OCI-LY7 (cell line): Measurements from ENCODE around the gene EMP1. TPM values are rescaled to one million over a fixed set of nuclear protein-coding genes. Genes with fewer than 3 reads are reported as not detected.

Experiments
- BruUV-seq: library from RNA; stranded (reverse); fragments of 400-500 nt; replicated peaks from 2 replicates; lab custom pipeline; 2021; lab: Mats Ljungman, UMichigan
- CTCF ChIA-PET: fragments of 300-600 bp; sonication (Branson Sonifier 250); formaldehyde crosslinking; loops from one replicate; lab custom pipeline; 2022; ENCODE audit warnings: antibody characterized with exemption; ENCODE audit not compliant: unreplicated experiment; lab: Charles Lee
- POLR2A ChIA-PET: fragments of 300-600 bp; sonication (Branson Sonifier 250); formaldehyde crosslinking; loops from one replicate; lab custom pipeline; 2022; ENCODE audit warnings: antibody characterized with exemption; lab: Charles Lee
- DNase-seq: peaks from one replicate; pipeline ENCODE4 v3.0.0-alpha.2; 2015; ENCODE audit warnings: low spot score
- H2AFZ ChIP-seq: fragments of 200-600 bp; sonication (generic), shearing (Covaris generic); 2 replicates; pipeline ENCODE4 v1.6.1; 2014; ENCODE audit warnings: mild to moderate bottlenecking, antibody characterized with exemption, low read length, moderate library complexity
- H3K27ac ChIP-seq: fragments of 200-600 bp; sonication (generic); 2 replicates; pipeline ENCODE4 v1.5.1; 2014; ENCODE audit warnings: mixed run types, low read depth, mild to moderate bottlenecking, moderate library complexity, low read length, inconsistent platforms; ENCODE audit not compliant: poor library complexity, severe bottlenecking
- H3K36me3 ChIP-seq: fragments of 200-600 bp; sonication (generic); 2 replicates; pipeline ENCODE4 v1.6.1; 2014; ENCODE audit warnings: mild to moderate bottlenecking, antibody characterized with exemption, low read length, moderate library complexity, mixed read lengths; ENCODE audit not compliant: insufficient read depth
- H3K4me1 ChIP-seq: fragments of 200-600 bp; sonication (generic); 2 replicates; pipeline ENCODE4 v1.5.1; 2014; ENCODE audit warnings: mild to moderate bottlenecking, low read length; ENCODE audit not compliant: insufficient read depth, poor library complexity, severe bottlenecking
- H3K4me2 ChIP-seq: fragments of 200-600 bp; sonication (generic); 2 replicates; pipeline ENCODE4 v1.6.1; 2014; ENCODE audit warnings: mild to moderate bottlenecking, low read length
- H3K4me3 ChIP-seq: fragments of 200-600 bp; sonication (generic); 2 replicates; pipeline ENCODE4 v1.5.1; 2014; ENCODE audit warnings: mild to moderate bottlenecking, low read depth, low read length; ENCODE audit not compliant: poor library complexity, severe bottlenecking
- H3K79me2 ChIP-seq: fragments of 200-600 bp; sonication (generic); 2 replicates; pipeline ENCODE4 v1.6.1; 2016; ENCODE audit warnings: low read depth, mild to moderate bottlenecking, low read length, moderate library complexity, mixed read lengths; ENCODE audit not compliant: insufficient read depth
- H3K9me2 ChIP-seq: fragments of 200-600 bp; sonication (generic); 2 replicates; pipeline ENCODE4 v1.6.1; 2016; ENCODE audit warnings: mild to moderate bottlenecking, low read length, mixed read lengths; ENCODE audit not compliant: insufficient read depth
- H3K9me3 ChIP-seq: fragments of 200-600 bp; sonication (generic); 2 replicates; pipeline ENCODE4 v1.6.1; 2014; ENCODE audit warnings: mild to moderate bottlenecking, mixed run types, low read length, mixed read lengths
- H4K20me1 ChIP-seq: fragments of 200-600 bp; sonication (generic); 2 replicates; pipeline ENCODE4 v1.6.1; 2014; ENCODE audit warnings: mild to moderate bottlenecking, antibody characterized with exemption, low read length, moderate library complexity, mixed read lengths; ENCODE audit not compliant: insufficient read depth
- EZH2phosphoT487 ChIP-seq: fragments of 200-600 bp; sonication (generic); IDR thresholded peaks from 2 replicates; pipeline ENCODE4 v1.6.1; 2018; ENCODE audit warnings: low read depth, borderline replicate concordance, mild to moderate bottlenecking, mixed run types, antibody characterized with exemption, low read length, moderate library complexity, mixed read lengths
- intact Hi-C: fragments of 100-400 bp; cut with micrococcal nuclease; formaldehyde crosslinking; loops from one replicate; pipeline ENCODE4 v1.10.0; 2022; ENCODE audit not compliant: unreplicated experiment
- total RNA-seq, 2 experiments: library from RNA; depleted of rRNA in 1 of 2; stranded (reverse); fragments of >200 nt in 1 of 2; shearing (Covaris generic) in 1 of 2; gene quantifications; 2 replicates each; pipeline ENCODE4 v1.2.3, GENCODE V29; 2014 to 2022
- TF ChIP-seq, protein P1 (sequence below): fragments of 200-600 bp; sonication (generic); conservative IDR thresholded peaks from 2 replicates; pipeline ENCODE4 v1.5.1; 2014; ENCODE audit warnings: mild to moderate bottlenecking, antibody characterized with exemption, low read length, moderate library complexity, mixed read lengths

EMP1 gene
- total RNA-seq, 2 experiments from 2014 or later: 0.40 TPM; not detected in 1

DNA sequence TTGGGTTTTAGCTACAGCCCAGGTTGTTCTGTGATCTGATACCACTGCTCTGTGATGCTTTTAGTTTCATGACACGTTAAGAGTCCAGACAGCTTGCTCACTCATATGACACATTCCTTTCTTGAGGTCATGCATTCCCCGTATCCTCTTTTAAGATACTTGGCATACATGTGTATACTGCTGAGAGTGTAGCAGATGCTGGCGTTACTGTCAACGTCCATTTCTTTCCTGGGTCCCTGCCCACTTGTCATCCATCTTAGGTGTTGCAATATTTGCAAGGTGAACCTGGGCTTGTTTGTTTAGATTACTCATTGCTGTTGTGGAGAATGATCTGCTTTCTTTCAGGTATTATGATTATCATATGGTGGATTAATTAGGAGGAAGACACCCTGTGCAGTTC lies 9.1 kb upstream of the EMP1 start:
- H3K4me2 ChIP-seq: no peak overlapping the region
- H3K4me3 ChIP-seq: no peak overlapping the region
- H4K20me1 ChIP-seq: no peaks in the 10 kb centered on the region
- no TSS peak for BruUV-seq
- CTCF ChIA-PET: no interaction called here
- H3K79me2 ChIP-seq: no peaks in the 10 kb centered on the region
- H3K27ac ChIP-seq: no peak overlapping the region
- H2AFZ ChIP-seq: no peak overlapping the region
- intact Hi-C loops: no loop called here
- no peaks in the 10 kb centered on the region for H3K4me1 ChIP-seq
- no peaks in the 10 kb centered on the region for H3K9me2 ChIP-seq
- no peak for DNase-seq
- POLR2A ChIA-PET: interaction anchor here (0.6 kb wide), 1 partner anchor 179 kb away, joined by 4 read pairs; no protein-coding TSS in a partner anchor
- TF ChIP-seq, protein P1, sequence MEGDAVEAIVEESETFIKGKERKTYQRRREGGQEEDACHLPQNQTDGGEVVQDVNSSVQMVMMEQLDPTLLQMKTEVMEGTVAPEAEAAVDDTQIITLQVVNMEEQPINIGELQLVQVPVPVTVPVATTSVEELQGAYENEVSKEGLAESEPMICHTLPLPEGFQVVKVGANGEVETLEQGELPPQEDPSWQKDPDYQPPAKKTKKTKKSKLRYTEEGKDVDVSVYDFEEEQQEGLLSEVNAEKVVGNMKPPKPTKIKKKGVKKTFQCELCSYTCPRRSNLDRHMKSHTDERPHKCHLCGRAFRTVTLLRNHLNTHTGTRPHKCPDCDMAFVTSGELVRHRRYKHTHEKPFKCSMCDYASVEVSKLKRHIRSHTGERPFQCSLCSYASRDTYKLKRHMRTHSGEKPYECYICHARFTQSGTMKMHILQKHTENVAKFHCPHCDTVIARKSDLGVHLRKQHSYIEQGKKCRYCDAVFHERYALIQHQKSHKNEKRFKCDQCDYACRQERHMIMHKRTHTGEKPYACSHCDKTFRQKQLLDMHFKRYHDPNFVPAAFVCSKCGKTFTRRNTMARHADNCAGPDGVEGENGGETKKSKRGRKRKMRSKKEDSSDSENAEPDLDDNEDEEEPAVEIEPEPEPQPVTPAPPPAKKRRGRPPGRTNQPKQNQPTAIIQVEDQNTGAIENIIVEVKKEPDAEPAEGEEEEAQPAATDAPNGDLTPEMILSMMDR: no peak
- no peak for TF ChIP-seq EZH2phosphoT487
- H3K9me3 ChIP-seq: no peaks in the 10 kb centered on the region
- no peaks in the 10 kb centered on the region for H3K36me3 ChIP-seq

DNA sequence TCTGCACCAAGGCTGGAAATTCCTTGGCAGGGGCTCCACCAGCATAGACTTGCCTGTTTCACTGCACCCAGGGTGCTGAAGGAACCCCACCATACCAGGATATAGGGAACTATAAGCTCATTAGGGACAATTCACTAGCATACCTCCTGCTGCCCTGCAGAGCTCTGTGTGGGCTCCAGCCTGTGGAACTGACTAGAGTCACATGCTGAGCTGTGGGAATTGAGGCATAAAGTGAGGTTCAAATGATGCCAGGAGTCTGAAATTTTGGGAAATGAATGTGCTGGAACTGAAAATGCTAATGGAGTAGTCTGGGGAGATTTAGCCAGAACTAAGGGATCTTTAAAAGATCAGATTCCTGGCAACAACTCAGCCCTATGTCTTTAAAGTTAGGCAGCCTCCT lies 7.3 kb upstream of the EMP1 start:
- no peaks in the 10 kb centered on the region for H4K20me1 ChIP-seq
- no peaks in the 10 kb centered on the region for H3K4me1 ChIP-seq
- no peak for DNase-seq
- no peak overlapping the region for H3K27ac ChIP-seq
- no peak overlapping the region for H2AFZ ChIP-seq
- no peak overlapping the region for H3K4me2 ChIP-seq
- H3K9me2 ChIP-seq: no peaks in the 10 kb centered on the region
- no peaks in the 10 kb centered on the region for H3K36me3 ChIP-seq
- TF ChIP-seq EZH2phosphoT487: no peak
- TF ChIP-seq, protein P1: no peak
- H3K9me3 ChIP-seq: no peaks in the 10 kb centered on the region
- BruUV-seq: no TSS peak
- H3K79me2 ChIP-seq: no peaks in the 10 kb centered on the region
- H3K4me3 ChIP-seq: no peak overlapping the region
- POLR2A ChIA-PET: no interaction called here
- CTCF ChIA-PET: no interaction called here
- intact Hi-C loops: no loop called here

DNA sequence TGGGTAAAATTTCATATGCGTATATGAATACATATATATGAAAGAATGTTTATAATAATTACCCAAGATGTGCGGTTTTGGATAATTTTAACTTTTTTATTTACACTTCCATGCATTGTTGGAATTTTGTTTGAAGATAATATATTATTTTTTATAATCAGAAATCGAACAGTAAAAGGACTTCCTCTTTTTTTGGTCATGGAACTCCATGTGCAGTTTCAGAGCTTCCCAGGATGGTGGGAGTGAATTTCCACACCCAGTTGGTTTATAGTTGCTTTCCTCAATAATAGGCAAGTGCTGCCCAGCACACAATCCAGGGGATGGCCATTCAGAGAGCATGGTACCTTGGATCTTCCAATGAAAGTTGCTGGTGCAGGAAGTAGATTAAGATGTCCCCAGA lies 6.3 kb upstream of the EMP1 start:
- BruUV-seq: no TSS peak

More for the DNA sequence above, 6.3 kb upstream of the EMP1 start:
- ChIA-PET POLR2A (interaction anchor here (0.6 kb wide), 3 partner anchors 11 to 214 kb away, joined by 3 to 4 read pairs (median 4); no protein-coding TSS in a partner anchor), CTCF (no interaction called here)
- Histone ChIP-seq H2AFZ (no peak overlapping the region), H3K9me3 (no peaks in the 10 kb centered on the region), H3K4me3 (no peak overlapping the region), H3K4me1 (no peaks in the 10 kb centered on the region), H3K4me2 (no peak overlapping the region), H3K9me2 (no peaks in the 10 kb centered on the region), H3K27ac (no peak overlapping the region), H3K36me3 (no peaks in the 10 kb centered on the region), H4K20me1 (no peaks in the 10 kb centered on the region), H3K79me2 (no peaks in the 10 kb centered on the region)
- no peak for TF ChIP-seq EZH2phosphoT487
- TF ChIP-seq, protein P1: no peak
- intact Hi-C loops: no loop called here
- no peak for DNase-seq
